Prostate gland (tissue), 2 donors: Measurements from ENCODE around the gene TOMM20. TPM values are rescaled to one million over a fixed set of nuclear protein-coding genes. Genes with fewer than 3 reads are reported as not detected.
A peak's percentile ranks its signal among the peaks of the same experiment; 100 is the strongest.

Source experiments
- DNase-seq: peaks from one replicate; pipeline ENCODE4 v3.0.0-alpha.2; 2019; ENCODE audit warnings: low spot score
- H3K27ac ChIP-seq, 2 donors: fragments of 200-600 bp; sonication (generic); 2 replicates each; pipeline ENCODE4 v1.5.1; 2017 to 2019
- H3K27me3 ChIP-seq: fragments of 200-600 bp; sonication (generic); replicated peaks from 2 replicates; pipeline ENCODE4 v1.5.1; 2019; ENCODE audit not compliant: insufficient read depth
- H3K36me3 ChIP-seq, 2 donors: fragments of 200-600 bp; sonication (generic); 1 replicate in 1 of 2; 2 replicates in 1 of 2; pipeline versions ENCODE4 v1.5.1 to v1.8.1; 2017 to 2019
- H3K4me1 ChIP-seq: fragments of 200-600 bp; sonication (generic); replicated peaks from 2 replicates; pipeline ENCODE4 v1.5.1; 2019
- H3K4me3 ChIP-seq, 2 donors: fragments of 200-600 bp; sonication (generic); 2 replicates each; pipeline ENCODE4 v1.5.1; 2017 to 2019
- H3K9me3 ChIP-seq: fragments of 200-600 bp; sonication (generic); 2 replicates; pipeline ENCODE4 v1.5.1; 2017
- POLR2A ChIP-seq: fragments of 450-650 bp; IDR thresholded peaks from one replicate; pipeline ENCODE4 v1.6.1; 2016; ENCODE audit warnings: antibody characterized with exemption, mild to moderate bottlenecking
- POLR2AphosphoS5 ChIP-seq: sonication (generic); formaldehyde crosslinking; IDR thresholded peaks from one replicate; pipeline ENCODE4 v1.6.1; 2017; ENCODE audit warnings: antibody characterized with exemption
- WGBS: methylation state at CpG from one replicate; pipeline ENCODE4 v1.1.5; 2018; 5-methylcytosine and 5-hydroxymethylcytosine counted together
- intact Hi-C: fragments of 100-400 bp; cut with DNase I; formaldehyde crosslinking; loops from one replicate; pipeline ENCODE4 v1.14.2; 2022
- total RNA-seq, 2 donors: library from RNA; depleted of rRNA; stranded (reverse); fragments of >200 nt; gene quantifications; one replicate each; pipeline ENCODE4 v1.1.0, GENCODE V29; 2016
- TF ChIP-seq, protein P1 (sequence below), 4 experiments: fragments of 200-600 bp in 2 of 4; fragments of 450-650 bp in 2 of 4; sonication (generic) in 2 of 4; IDR thresholded peaks; 1 replicate in 3 of 4; 2 replicates in 1 of 4; pipeline ENCODE4 v1.5.1; 2016 to 2019; ENCODE audit warnings: antibody characterized with exemption in 4 of 4, mild to moderate bottlenecking in 2 of 4, moderate library complexity in 2 of 4

Gene TOMM20
- total RNA-seq, 2 donors from 2014 or later, result 77.1 to 135 TPM

DNA sequence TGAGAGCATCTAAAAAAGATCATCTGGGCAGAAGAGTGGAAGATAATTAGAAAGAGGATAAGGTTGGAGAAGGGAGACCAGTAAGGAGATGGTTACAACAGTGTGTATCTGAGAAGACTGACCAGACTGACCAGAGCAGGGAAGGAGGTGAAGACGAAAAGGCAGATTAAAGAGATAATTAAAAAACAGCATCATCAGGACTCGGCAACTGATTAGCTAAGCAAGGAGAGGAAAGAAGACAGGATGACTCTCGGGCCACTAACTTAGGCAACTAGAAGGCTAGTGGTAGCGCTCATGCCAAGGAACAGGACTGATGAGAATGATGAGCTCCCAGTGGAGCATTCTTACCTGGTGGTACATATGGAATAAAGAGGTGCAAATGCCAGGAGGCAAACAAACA is 28.5 kb upstream of the TOMM20 start:
- no peaks in the 10 kb centered on the region for H3K27me3 ChIP-seq
- TF ChIP-seq, protein P1, sequence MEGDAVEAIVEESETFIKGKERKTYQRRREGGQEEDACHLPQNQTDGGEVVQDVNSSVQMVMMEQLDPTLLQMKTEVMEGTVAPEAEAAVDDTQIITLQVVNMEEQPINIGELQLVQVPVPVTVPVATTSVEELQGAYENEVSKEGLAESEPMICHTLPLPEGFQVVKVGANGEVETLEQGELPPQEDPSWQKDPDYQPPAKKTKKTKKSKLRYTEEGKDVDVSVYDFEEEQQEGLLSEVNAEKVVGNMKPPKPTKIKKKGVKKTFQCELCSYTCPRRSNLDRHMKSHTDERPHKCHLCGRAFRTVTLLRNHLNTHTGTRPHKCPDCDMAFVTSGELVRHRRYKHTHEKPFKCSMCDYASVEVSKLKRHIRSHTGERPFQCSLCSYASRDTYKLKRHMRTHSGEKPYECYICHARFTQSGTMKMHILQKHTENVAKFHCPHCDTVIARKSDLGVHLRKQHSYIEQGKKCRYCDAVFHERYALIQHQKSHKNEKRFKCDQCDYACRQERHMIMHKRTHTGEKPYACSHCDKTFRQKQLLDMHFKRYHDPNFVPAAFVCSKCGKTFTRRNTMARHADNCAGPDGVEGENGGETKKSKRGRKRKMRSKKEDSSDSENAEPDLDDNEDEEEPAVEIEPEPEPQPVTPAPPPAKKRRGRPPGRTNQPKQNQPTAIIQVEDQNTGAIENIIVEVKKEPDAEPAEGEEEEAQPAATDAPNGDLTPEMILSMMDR (IDR thresholded peaks at IDR 0.05), result no peak
- intact Hi-C loops, result no loop called here
- H3K27ac ChIP-seq, result no peak overlapping the region
- DNase-seq, result no peak
- no peaks in the 10 kb centered on the region for H3K4me1 ChIP-seq
- H3K36me3 ChIP-seq, result no peaks in the 10 kb centered on the region
- WGBS, result 85% methylated on average over 4 of the region's 4 CpGs
- H3K9me3 ChIP-seq, result no peaks in the 10 kb centered on the region
- H3K4me3 ChIP-seq, result no peak overlapping the region

DNA sequence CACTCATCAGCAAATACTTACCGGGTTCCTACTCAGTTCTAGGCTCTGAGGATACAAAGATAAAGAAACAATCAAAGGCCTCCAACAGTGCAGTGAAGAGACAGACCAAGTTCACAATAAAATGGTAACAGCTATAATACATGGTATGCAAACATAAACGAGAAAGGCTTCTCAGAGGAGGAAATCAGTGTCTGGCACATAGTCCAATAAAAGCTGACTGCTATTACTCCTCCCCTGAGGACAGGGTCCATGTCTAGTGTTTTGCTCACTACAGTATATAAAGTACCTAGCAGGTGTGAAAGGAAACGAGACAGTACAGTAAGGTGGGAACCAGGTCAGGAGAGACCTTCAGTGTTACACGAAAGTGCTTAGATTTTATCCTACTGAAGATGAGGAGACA is 28.1 kb upstream of the TOMM20 start:
- TF ChIP-seq POLR2AphosphoS5 (no peak), POLR2A (no peak)
- TF ChIP-seq, protein P1 (IDR thresholded peaks at IDR 0.05), result no peak
- H3K36me3 ChIP-seq, result no peaks in the 10 kb centered on the region
- 60% methylated on average over 4 of the region's 4 CpGs for WGBS

DNA sequence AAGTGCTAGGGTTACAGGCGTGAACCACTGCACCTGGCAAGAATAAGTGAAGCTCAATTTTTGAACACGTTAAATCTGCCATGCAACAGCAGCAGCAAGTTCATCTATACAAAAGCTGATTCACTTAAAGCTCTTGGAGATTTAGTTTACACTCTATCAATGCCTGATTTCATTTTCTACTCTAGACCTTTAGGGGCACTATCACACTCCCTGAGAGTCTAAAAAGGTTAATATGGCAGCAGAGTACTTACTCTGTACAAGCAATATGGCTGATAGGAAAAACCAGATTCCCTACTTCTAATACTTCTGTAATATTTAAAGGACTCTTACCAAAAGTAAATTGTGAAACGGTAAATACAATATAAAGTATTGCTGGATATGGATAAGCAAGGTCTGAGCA is 27.6 kb upstream of the TOMM20 start:
- H3K4me3 ChIP-seq, result no peak overlapping the region
- no peak for DNase-seq
- no peaks in the 10 kb centered on the region for H3K9me3 ChIP-seq
- no peaks in the 10 kb centered on the region for H3K27me3 ChIP-seq
- TF ChIP-seq POLR2A, result no peak
- TF ChIP-seq POLR2AphosphoS5, result no peak
- TF ChIP-seq, protein P1 (IDR thresholded peaks at IDR 0.05), result no peak
- no peaks in the 10 kb centered on the region for H3K36me3 ChIP-seq
- H3K27ac ChIP-seq, result no peak overlapping the region
- no peaks in the 10 kb centered on the region for H3K4me1 ChIP-seq
- WGBS, result 92% methylated on average over 3 of the region's 3 CpGs
- intact Hi-C loops, result no loop called here

More for the DNA sequence above, 28.1 kb upstream of the TOMM20 start:
- intact Hi-C loops, result no loop called here
- no peak overlapping the region for H3K4me3 ChIP-seq
- no peaks in the 10 kb centered on the region for H3K27me3 ChIP-seq
- no peak overlapping the region for H3K27ac ChIP-seq
- H3K9me3 ChIP-seq, result no peaks in the 10 kb centered on the region
- DNase-seq, result no peak
- no peaks in the 10 kb centered on the region for H3K4me1 ChIP-seq

DNA sequence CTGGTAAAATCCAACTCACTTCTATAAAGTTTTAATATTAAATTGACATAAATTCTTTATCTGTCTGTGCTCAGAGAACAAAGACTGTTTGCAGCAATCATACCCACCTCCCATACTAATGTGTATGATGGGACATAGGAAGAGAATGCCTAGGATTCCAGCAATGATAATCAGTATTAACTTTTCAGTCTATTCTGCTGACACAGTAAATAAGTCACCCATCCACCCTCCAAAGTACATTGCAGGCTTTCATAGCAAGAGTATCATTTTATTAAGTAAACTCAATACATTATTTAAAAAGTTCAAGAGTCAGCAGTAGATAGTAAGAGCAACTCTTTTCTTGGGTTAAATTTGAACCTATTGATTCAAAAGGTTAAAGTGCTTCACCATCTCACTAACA is 23.6 kb upstream of the TOMM20 start:
- no peaks in the 10 kb centered on the region for H3K4me1 ChIP-seq
- H3K4me3 ChIP-seq, result no peak overlapping the region
- TF ChIP-seq POLR2A, result no peak
- peak; percentile 7 for TF ChIP-seq POLR2AphosphoS5
- TF ChIP-seq, protein P1 (IDR thresholded peaks at IDR 0.05), result no peak
- peaks cover 0 to 6% of the 10 kb centered on the region in 2 donors for H3K36me3 ChIP-seq
- no peaks in the 10 kb centered on the region for H3K27me3 ChIP-seq
- intact Hi-C loops, result no loop called here
- DNase-seq, result no peak
- H3K27ac ChIP-seq, result no peak overlapping the region
- no peaks in the 10 kb centered on the region for H3K9me3 ChIP-seq

DNA sequence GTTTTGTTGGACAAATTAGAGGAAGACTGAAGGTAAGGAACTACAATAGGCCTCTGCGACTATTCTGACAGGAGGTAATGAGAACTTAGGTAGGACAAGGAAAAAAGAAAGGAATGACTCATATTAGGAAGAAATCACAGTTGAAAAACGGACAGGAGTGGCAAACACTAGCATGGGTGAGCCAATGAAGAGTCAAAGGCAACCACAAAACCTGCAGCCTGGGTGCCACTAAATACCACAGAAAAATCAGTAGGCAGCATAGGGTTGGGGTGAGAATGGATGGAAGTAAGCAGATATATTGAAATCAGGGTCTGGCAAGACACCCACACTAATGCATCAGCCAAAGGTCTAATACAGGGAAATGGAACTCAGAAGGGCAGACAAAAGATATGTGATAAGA is 22.4 kb upstream of the TOMM20 start:
- H3K27ac ChIP-seq, result no peak overlapping the region
- no peak for DNase-seq
- H3K27me3 ChIP-seq, result no peaks in the 10 kb centered on the region
- no peak overlapping the region for H3K4me3 ChIP-seq
- 89% methylated on average over 2 of the region's 2 CpGs for WGBS
- TF ChIP-seq, protein P1 (IDR thresholded peaks at IDR 0.05), result no peak
- TF ChIP-seq POLR2AphosphoS5, result no peak
- no peak for TF ChIP-seq POLR2A
- intact Hi-C loops, result no loop called here
- H3K4me1 ChIP-seq, result no peaks in the 10 kb centered on the region
- H3K9me3 ChIP-seq, result no peaks in the 10 kb centered on the region
- peaks cover 0 to 6% of the 10 kb centered on the region in 2 donors for H3K36me3 ChIP-seq
